HG03139 (cell line): Measurements from ENCODE around the gene SAA2.
"Not testable (repeated sequence)": the region's sequence is repeated elsewhere in the genome, so short reads cannot be mapped to it uniquely, and the experiment has no call there.

Experiments used
- ATAC-seq: cut with Tn5 transposase; IDR thresholded peaks from one replicate; pipeline ENCODE4 v1.9.1; 2021; ENCODE audit not compliant: unreplicated experiment

The SAA2 gene

DNA sequence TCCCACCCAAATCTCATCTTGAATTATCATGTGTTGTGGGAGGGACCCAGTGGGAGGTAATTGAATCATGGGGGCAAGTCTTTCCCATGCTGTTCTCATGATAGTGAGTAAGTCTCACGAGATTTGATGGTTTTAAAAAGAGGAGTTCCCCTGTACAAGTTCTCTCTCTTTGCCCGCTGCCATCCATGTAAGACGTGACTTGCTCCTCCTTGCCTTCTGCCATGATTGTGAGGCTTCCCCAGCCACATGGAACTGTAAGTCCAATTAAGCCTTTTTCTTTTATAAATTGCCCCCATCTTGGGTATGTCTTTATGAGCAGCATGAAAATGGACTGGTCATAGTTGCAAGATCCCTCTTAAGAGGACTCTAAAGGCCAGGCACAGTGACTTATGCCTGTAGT, 50.7 kb downstream of the SAA2 start:
- not testable (repeated sequence) for ATAC-seq

DNA sequence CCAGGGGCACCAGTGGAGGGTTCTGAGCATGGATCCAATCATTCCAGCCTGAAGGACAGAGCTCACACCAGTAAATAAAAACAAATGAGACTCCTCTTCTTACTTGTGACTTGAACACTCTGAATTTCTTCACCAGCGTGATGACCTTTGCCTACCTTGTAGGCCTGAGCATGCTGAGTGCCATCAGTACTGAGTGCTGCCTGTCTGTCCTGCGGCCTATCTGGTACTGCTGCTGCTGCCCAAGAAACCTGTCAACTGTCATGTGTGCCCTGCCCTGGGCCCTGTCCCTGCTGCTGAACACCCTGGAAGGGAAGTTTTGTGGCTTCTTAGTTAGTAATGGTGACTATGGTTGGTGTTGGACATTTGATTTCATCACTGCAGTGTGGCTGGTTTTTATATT, 51.9 kb downstream of the SAA2 start:
- ATAC-seq = no peak
